Stimulated activated CD8-positive, alpha-beta memory T cell treated with anti-CD3 and anti-CD28 coated beads, Interleukin-2, amount 100 ng/mL, for 48 hours (primary cell): ENCODE measurements around the gene NGFR.

ENCODE experiments used
- DNase-seq, 2 donors: peaks; one replicate each; pipeline ENCODE4 v3.0.0-alpha.2; 2020; ENCODE audit warnings: low read depth in 2 of 2

The NGFR gene

DNA sequence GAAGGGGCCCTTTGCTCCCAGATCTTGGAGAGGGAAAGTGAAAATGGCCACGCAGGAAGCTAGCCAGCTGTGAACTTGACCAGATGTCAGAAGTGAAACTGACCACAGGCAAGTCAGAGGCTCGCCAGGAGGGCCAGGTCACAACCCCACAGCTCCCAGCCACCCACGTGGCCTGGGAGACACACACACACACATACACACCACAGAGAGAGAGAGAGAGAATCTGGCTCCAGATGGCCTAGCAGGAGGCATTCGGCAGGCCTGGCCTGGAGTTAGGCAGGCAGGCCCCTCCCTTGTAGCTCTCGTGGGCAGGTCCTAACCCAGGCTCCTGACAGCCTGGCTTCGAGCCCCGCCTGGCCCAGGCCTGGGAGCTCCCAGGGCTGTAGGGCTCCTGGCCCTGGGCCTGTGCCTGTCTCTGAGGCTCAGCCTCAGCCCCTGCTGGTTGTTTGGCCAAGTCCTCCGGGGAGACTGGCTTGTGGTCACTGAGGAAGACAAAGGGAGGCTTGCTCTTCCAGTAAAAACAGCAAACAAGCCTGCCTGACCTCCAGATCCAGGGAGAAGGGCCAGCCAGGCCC lies 20.2 kb downstream of the NGFR start:
- DNase-seq, result no peak

DNA sequence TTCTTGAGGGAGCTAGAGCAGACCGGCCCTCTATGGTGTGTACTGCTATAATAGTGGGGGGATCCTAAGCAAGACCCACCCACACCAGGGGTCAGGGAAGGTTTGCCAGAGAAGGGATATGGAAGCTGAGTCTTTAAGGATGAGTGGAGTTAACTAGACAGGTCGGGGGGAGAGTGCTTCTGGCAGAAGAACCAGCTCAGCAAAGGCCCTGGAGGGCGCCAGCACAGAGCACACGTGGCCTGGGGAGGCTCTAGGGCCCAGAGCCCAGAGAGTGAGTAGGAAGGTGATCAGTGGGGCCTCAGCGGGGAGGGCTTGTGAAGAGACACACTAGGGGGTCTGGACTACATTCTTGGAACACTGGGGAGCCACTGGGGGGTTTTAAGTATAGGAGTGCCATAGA lies 21.1 kb downstream of the NGFR start:
- no peak for DNase-seq

- DNase-seq, result no peak
Measured at GRCh38 chr17:49518346-49519078, 23.4 kb downstream of the NGFR start.

DNA sequence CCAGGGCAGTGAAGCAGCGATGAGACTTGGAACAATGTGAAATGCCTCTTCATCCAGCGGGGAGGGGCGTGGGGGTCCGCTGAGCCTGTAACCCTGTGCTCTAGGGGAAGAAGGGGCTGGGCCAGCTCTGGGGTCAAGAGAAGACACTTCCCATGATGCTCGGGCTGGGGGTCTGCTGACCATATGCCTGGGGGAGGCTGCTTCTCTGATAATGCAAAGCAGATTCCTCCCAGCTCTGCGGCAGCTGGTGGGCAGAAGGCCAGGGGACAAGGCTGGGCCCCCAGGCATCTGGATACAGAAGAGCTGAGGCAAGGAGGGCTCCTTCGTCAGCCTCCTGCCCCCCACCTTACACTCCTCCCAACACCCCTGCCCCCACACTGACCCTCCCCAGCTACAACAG lies 24.7 kb downstream of the NGFR start:
- DNase-seq, result no peak

DNA sequence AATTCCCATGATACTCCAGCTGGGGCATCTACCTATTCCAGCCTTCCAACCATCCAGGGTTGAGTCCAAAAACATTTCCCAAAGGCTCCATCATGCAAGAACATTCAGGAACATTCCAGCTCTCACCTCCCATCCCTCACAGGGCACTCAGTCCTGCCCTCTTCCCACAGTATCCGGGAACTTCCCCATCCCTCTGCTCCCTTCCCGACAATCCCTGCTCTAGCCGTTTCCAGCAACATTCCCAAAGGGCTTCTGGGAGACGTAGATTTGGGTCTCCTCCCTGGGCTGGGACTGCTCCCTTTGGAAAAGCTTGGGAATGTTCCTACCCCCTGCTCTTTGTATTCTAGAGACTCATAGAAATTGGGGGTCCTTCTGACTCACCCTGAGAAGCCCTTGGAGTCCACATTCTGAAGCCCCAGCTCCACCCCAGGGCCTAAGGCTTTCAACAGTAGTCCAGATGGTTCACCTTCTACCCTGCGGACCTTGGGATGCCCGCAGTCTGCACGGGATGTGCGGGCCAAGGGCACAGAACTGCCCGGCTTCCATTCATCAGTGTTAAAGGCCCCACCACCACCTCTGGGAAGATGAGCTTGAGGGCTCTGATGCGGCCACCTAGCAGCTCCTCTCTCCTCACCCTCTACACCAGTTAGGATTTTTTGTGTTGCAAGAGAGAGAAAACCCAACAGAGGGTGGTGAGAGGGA lies 25.4 kb downstream of the NGFR start:
- no peak for DNase-seq

- DNase-seq, result no peak
Measured at GRCh38 chr17:49521088-49521450, 26.0 kb downstream of the NGFR start.

- DNase-seq, result no peak
Measured at GRCh38 chr17:49521471-49522356, 26.6 kb downstream of the NGFR start.

- no peak for DNase-seq
Measured at GRCh38 chr17:49522357-49522890, 27.3 kb downstream of the NGFR start.

GRCh38 chr17:49523196-49523595 lies 28.1 kb downstream of the NGFR start:
- DNase-seq, result no peak

GRCh38 chr17:49523706-49524472 lies 28.8 kb downstream of the NGFR start:
- DNase-seq, result no peak

GRCh38 chr17:49524473-49525359 lies 29.6 kb downstream of the NGFR start:
- no peak for DNase-seq

DNA sequence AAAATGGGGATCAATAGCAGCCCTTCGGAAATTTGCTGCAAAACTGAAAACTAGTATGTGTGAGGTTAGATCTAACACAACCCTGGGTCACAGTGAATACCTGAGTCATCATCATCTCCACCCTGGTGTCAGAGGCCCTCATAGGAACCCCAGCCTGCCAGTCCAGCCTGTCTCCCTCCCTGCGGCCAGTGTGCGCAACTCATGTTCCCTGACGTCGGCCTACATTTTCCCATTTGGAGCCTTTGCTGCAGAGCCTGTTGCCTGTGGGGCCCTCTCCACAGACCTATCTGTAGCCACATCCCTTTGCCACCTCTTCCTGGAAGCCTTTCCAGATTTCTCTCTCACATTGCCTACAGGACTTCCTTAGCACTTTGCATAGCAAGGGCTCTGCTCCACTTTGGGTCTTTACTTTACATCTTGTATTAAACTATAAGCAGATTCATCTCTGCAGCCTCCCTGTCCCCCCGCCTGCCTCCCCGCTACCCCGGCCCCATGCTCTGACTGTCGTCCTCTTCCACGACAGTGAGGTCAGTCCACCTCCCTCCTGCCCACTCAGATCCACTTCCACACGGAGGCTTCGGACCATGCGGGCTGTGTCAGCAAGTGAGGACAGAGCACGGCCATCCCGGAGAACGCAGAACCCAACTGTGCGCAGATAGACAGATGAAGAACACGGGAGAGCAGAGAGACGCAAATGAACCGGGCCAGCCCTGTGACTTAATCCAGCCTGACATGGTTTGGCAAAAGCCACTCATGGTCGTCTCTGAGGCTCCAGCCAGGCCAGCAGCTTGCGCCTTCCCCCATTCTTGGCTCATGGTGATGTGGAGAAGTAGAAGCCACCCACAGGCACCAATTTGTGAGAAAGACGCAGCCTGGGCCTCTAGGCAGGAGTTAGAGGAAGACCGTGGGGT lies 31.0 kb downstream of the NGFR start:
- no peak for DNase-seq

DNA sequence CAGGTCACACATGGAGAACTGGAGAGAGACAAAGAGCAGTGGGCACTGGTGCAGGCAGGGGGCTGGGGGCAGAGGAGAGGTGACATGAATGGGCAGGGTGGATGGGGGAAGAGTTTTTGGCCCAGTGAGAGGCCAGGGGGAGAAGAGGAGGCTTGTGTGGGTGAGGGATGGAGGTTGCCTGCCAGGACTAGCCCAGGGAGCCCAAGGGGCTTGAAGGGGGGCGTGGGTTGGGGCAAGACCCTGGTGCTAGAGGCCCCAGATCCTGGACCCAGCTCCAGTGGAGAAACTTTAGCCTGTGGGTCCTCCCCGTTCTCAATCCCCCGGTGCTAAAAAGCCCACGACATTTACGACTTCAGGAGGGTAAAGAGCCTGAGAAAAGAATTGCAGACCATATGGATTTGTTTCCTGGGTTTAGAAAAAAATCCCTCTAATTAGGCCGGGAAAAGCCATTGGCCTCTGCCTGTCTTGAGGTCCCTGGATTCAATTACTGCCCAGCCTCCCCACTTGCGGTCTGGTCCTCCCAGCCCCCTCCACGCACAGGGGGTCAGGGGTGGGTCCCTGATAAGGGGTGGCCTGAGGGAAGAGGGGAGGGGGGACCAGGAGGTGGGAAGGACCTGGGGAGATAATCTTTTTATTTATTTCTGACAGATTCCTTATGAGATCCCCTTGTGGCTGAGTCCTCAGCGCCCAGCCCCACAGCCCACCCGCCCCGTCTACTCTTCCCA lies 33.0 kb downstream of the NGFR start:
- no peak for DNase-seq

GRCh38 chr17:49528966-49529365 lies 33.9 kb downstream of the NGFR start:
- DNase-seq, result no peak

- no peak for DNase-seq
Measured at GRCh38 chr17:49530118-49530517, 35.0 kb downstream of the NGFR start.

GRCh38 chr17:49543860-49544259 lies 48.8 kb downstream of the NGFR start:
- DNase-seq, result no peak

DNA sequence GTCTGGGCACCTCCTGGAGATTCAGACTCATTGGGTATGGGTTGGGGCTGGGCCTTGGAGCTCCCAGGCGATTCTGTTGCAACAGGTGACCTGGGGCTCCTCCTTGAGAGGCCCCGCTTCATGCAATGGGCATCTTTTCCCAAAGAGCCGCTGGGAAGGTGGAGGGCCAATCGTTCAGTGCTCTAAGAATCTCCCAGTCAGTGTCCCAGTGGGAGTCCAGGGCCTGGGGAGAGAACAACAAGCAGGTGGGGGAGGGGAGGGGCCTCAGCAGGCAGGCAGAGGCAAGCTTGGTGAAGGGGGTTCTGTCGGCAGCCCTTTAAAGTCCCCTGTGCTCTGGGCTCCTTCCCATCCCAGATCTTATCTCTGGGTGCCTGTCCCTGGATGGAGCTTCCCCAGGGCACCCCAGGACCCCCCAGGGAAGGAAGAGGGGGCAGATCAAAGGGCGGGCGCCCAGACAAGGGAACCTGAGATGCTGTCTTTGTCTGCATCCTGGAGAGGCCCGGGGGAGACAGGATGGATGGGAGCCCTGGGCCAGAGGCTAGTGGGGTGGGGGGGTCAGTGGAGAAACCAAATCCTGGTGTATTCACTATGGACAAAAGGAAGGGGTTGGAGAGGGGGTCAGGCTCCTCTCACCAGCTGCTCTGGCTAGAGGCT lies 50.0 kb downstream of the NGFR start:
- no peak for DNase-seq
